ENCODE data around the gene C12orf76. TPM values are rescaled to one million over a fixed set of nuclear protein-coding genes. Genes with fewer than 3 reads are reported as not detected.
"Not testable (repeated sequence)": the region's sequence is repeated elsewhere in the genome, so short reads cannot be mapped to it uniquely, and the experiment has no call there.

The C12orf76 gene
- total and polyA plus RNA-seq, 9 of the 15 experiments (the other 6 are each of a cell fraction or from before 2014, with no cell fraction given), result 6.3 to 38.6 (median 12.3) TPM

DNA sequence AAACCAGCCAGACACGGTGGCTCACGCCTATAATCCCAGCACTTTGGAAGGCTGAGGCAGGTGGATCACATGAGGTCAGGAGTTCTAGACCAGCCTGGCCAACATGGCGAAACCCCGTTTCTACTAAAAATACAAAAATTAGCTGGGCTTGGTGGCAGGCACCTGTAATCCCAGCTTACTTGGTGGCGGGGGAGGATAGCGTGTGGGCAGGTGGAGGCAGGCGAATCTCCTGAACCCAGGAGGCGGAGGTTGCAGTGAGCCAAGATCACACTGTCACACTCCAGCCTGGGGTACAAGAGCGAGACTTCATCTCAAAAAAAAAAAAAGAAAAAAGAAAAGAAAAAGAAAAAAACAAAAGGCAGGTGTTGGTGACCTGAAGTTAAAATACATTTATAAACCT lies 24.3 kb upstream of the C12orf76 start:
- H2AFZ ChIP-seq (ENCODE audit: low read depth, low read length), result peak overlapping the region; percentile 61; the same call in 1 of the 2 replicates
- H4K20me1 ChIP-seq (replicated peaks; ENCODE audit: control insufficient read depth, insufficient read depth, low read length); FAIRE-seq; in situ Hi-C loops (cut with MboI); H3K27ac ChIP-seq (ENCODE audit: extremely low read depth, low read depth, low read length); POLR2A ChIA-PET; H3K27me3 ChIP-seq (ENCODE audit: control insufficient read depth in 2 of 2, insufficient read depth in 2 of 2, low read length in 2 of 2); H3K79me2 ChIP-seq (ENCODE audit: control insufficient read depth, insufficient read depth, low read length); H3K36me3 ChIP-seq (ENCODE audit: control insufficient read depth, insufficient read depth, low read length); H3K9ac ChIP-seq (ENCODE audit: insufficient read depth in 1 of 2, low read depth in 2 of 2, low read length in 2 of 2); intact Hi-C loops (cut with micrococcal nuclease); BruUV-seq (replicated peaks); H3K4me3 ChIP-seq; DNase-seq (ENCODE audit: extremely low read depth in 1 of 4, low spot score in 3 of 4); ATAC-seq; H3K4me2 ChIP-seq (ENCODE audit: insufficient read depth, low read length); H3K9me1 ChIP-seq (ENCODE audit: control insufficient read depth, insufficient read depth, low read length); H3K9me3 ChIP-seq (replicated peaks; ENCODE audit: control insufficient read depth, insufficient read depth, low read depth, low read length): not testable (repeated sequence)
- 48% methylated on average over 8 of the region's 9 CpGs for WGBS (ENCODE audit: insufficient coverage, low coverage, missing lambda C conversion rate)
- CTCF ChIA-PET (ENCODE audit: low intra/inter-chr PET ratio), result interaction anchor here (0.7 kb wide), 1 partner anchor 18 kb away, joined by 3 read pairs; no protein-coding TSS in a partner anchor
- H3K4me1 ChIP-seq (replicated peaks in 1 of 2; ENCODE audit: control insufficient read depth in 2 of 2, insufficient read depth in 2 of 2, low read length in 2 of 2), result peaks cover 10 to 19% of the 10 kb centered on the region in 2 experiments; a peak in 4 of 5 replicates
- 0 out of 2 replicates have a peak, but pooled peaks have one; percentile 4 for TF ChIP-seq EGR1 (conservative IDR thresholded peaks at IDR 0.05)

DNA sequence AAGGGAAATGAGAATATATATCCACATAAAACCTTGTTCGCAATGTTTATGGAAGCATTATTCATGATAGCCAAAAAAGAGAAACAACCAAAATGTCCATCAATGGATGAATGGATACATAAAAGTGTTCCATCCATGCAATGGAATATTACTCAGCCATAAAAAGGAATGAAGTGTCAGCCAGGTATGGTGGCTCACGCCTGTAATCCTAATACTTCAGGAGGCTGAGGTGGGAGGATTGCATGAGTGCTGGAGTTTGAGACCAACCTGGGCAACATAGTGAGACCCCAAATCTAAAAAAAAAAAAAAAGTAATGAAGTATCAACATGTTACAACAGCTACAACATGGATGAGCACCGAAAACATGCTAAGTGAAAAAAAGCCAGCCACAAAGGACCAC lies 23.6 kb upstream of the C12orf76 start:
- 49% methylated on average over 3 of the region's 3 CpGs for WGBS (ENCODE audit: insufficient coverage, low coverage, missing lambda C conversion rate)
- ChIA-PET CTCF (ENCODE audit: low intra/inter-chr PET ratio) (interaction anchor here (0.7 kb wide), 1 partner anchor 19 kb away, joined by 3 read pairs; no protein-coding TSS in a partner anchor), POLR2A (interaction anchor here (0.6 kb wide), 1 partner anchor 259 kb away, joined by 3 read pairs; no protein-coding TSS in a partner anchor)
- Histone ChIP-seq H2AFZ (ENCODE audit: low read depth, low read length) (no peak overlapping the region), H3K9me3 (replicated peaks; ENCODE audit: control insufficient read depth, insufficient read depth, low read depth, low read length) (no peaks in the 10 kb centered on the region), H3K9me1 (ENCODE audit: control insufficient read depth, insufficient read depth, low read length) (no peaks in the 10 kb centered on the region), H3K27ac (ENCODE audit: extremely low read depth, low read depth, low read length) (no peak overlapping the region), H4K20me1 (replicated peaks; ENCODE audit: control insufficient read depth, insufficient read depth, low read length) (no peaks in the 10 kb centered on the region), H3K4me1 (replicated peaks in 1 of 2; ENCODE audit: control insufficient read depth in 2 of 2, insufficient read depth in 2 of 2, low read length in 2 of 2) (peaks cover 10 to 19% of the 10 kb centered on the region in 2 experiments; a peak in 4 of 5 replicates), H3K79me2 (ENCODE audit: control insufficient read depth, insufficient read depth, low read length) (no peaks in the 10 kb centered on the region), H3K36me3 (ENCODE audit: control insufficient read depth, insufficient read depth, low read length) (no peaks in the 10 kb centered on the region), H3K4me3 (no peak overlapping the region), H3K4me2 (ENCODE audit: insufficient read depth, low read length) (no peak overlapping the region), H3K27me3 (ENCODE audit: control insufficient read depth in 2 of 2, insufficient read depth in 2 of 2, low read length in 2 of 2) (no peaks in the 10 kb centered on the region), H3K9ac (ENCODE audit: insufficient read depth in 1 of 2, low read depth in 2 of 2, low read length in 2 of 2) (no peak overlapping the region)
- BruUV-seq (replicated peaks), result no TSS peak
- intact Hi-C loops (cut with micrococcal nuclease) (no loop called here), in situ Hi-C loops (cut with MboI) (no loop called here)
- FAIRE-seq (no peak), ATAC-seq (no peak), DNase-seq (ENCODE audit: extremely low read depth in 1 of 4, low spot score in 3 of 4) (no peak)
- TF ChIP-seq BCOR (IDR thresholded peaks at IDR 0.05), result peak; percentile 67; the same call in 1 of the 2 replicates
- no peak for TF ChIP-seq ZFX (CRISPR knock-in tag; IDR thresholded peaks at IDR 0.05)
- TF ChIP-seq HDAC2 (IDR thresholded peaks at IDR 0.05), result no peak
- TF ChIP-seq ZNF146 (CRISPR knock-in tag; IDR thresholded peaks at IDR 0.05; ENCODE audit: unreplicated experiment), result peak; percentile 73
- TF ChIP-seq ZKSCAN8 (CRISPR knock-in tag; IDR thresholded peaks at IDR 0.05), result no peak
- no peak for TF ChIP-seq TCF7L2 (IDR thresholded peaks at IDR 0.05; ENCODE audit: low read depth, low read length)
- TF ChIP-seq POLR2AphosphoS5 (IDR thresholded peaks at IDR 0.05; ENCODE audit: control insufficient read depth, insufficient read depth, low read depth, low read length), result no peak
- no peak for TF ChIP-seq IRF2 (CRISPR knock-in tag; IDR thresholded peaks at IDR 0.05)
- no peak for TF ChIP-seq HNRNPL (IDR thresholded peaks at IDR 0.05; ENCODE audit: low read depth, low read length)
- peak; percentile 87 for TF ChIP-seq ZNF121 (CRISPR knock-in tag; conservative IDR thresholded peaks at IDR 0.05)
- no peak for TF ChIP-seq RB1 (IDR thresholded peaks at IDR 0.05; ENCODE audit: low read depth)
- TF ChIP-seq RBM17 (IDR thresholded peaks at IDR 0.05; ENCODE audit: borderline replicate concordance, low read depth, low read length), result no peak
- no peak for TF ChIP-seq ZNF140 (CRISPR knock-in tag; IDR thresholded peaks at IDR 0.05)
- TF ChIP-seq, protein P1, sequence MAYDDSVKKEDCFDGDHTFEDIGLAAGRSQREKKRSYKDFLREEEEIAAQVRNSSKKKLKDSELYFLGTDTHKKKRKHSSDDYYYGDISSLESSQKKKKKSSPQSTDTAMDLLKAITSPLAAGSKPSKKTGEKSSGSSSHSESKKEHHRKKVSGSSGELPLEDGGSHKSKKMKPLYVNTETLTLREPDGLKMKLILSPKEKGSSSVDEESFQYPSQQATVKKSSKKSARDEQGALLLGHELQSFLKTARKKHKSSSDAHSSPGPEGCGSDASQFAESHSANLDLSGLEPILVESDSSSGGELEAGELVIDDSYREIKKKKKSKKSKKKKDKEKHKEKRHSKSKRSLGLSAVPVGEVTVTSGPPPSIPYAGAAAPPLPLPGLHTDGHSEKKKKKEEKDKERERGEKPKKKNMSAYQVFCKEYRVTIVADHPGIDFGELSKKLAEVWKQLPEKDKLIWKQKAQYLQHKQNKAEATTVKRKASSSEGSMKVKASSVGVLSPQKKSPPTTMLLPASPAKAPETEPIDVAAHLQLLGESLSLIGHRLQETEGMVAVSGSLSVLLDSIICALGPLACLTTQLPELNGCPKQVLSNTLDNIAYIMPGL (CRISPR knock-in tag; IDR thresholded peaks at IDR 0.05), result no peak
- no peak for TF ChIP-seq SETDB1 (IDR thresholded peaks at IDR 0.05; ENCODE audit: low read length)

Measured in K562 (cell line).